Mesothelial cell of epicardium (in vitro differentiated cells): ENCODE measurements around the gene EOMES. TPM values are rescaled to one million over a fixed set of nuclear protein-coding genes. Genes with fewer than 3 reads are reported as not detected.

Experiments used
- DNase-seq, 2 experiments: peaks; one replicate each; pipeline ENCODE4 v3.0.0; 2021; ENCODE audit warnings: low spot score in 2 of 2; ENCODE audit not compliant: unreplicated experiment in 2 of 2
- H3K27ac Mint-ChIP-seq: 2 replicates; pipeline ENCODE4 v1.8.0; 2021; ENCODE audit warnings: mixed read lengths
- H3K27me3 Mint-ChIP-seq: 2 replicates; pipeline ENCODE4 v1.8.0; 2021; ENCODE audit warnings: low read depth, mixed read lengths
- H3K36me3 Mint-ChIP-seq: 2 replicates; pipeline ENCODE4 v1.8.0; 2021; ENCODE audit warnings: mixed read lengths
- H3K4me1 Mint-ChIP-seq: 2 replicates; pipeline ENCODE4 v1.8.0; 2021; ENCODE audit warnings: mixed read lengths
- H3K4me3 Mint-ChIP-seq: 2 replicates; pipeline ENCODE4 v1.8.0; 2021; ENCODE audit warnings: mild to moderate bottlenecking, moderate library complexity, mixed read lengths
- H3K9me3 Mint-ChIP-seq: 2 replicates; pipeline ENCODE4 v1.8.0; 2021; ENCODE audit warnings: mixed read lengths
- total RNA-seq: library from RNA; stranded (reverse); gene quantifications from 3 replicates; pipeline ENCODE4 v1.2.1, GENCODE V29; 2021
- TF ChIP-seq, protein P1 (sequence below): fragments of 200-600 bp; sonication (generic); IDR thresholded peaks from one replicate; pipeline ENCODE4 v1.5.0; 2021; ENCODE audit warnings: antibody characterized with exemption; ENCODE audit not compliant: unreplicated experiment

The EOMES gene
- total RNA-seq, 1 donor from 2014 or later: not detected

DNA sequence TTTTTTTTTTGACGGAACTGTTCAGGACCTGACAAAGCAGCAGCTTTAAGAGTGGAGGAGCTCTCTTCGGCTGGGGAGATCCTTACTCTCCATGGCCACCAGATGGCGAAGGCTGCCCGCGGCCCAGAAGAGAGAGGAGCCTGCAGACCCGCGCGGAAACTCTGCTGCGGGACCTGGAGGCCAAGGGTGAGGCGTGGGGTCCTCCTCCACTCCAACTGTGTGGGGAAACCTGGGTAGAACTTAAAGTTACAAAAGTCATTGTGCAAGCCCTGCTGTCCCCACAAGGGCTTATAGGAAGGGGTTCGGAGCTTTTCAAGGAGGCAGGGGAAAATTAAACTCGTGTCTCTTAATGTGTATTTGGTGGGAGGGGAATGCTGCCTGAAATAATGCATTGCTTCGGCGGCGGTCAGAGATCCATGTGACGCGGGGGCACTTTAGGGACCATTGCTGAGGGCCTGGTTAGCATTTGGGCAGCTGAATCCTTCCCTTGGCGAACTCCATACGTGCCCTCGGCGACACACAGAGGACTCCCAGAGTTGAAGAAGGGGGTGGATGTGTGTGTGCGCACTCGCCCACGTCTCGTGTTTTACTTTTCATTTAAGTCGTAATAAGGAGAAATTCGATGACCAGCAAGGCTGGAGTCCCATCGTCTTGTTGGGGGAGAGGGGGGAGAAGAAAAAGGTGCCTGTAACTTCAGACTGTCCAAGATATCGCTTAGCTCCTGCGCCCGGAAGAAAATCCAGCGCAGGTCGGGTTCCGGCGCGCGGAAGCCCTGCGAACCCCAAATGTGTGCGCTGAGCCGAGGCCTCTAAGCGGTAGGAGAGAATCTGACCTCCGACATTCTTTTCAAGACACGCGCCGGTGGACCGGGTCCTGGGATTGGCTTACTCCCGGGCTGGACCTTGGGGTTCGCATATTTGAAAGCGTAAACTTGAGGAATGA lies 9.7 kb downstream of the EOMES start:
- Mint-ChIP-seq H3K36me3 (no peaks in the 10 kb centered on the region), H3K27ac (no peak overlapping the region), H3K9me3 (no peaks in the 10 kb centered on the region), H3K27me3 (peaks cover 88% of the 10 kb centered on the region), H3K4me3 (peak overlapping the region; percentile 86), H3K4me1 (peaks cover 30% of the 10 kb centered on the region)
- TF ChIP-seq, protein P1, sequence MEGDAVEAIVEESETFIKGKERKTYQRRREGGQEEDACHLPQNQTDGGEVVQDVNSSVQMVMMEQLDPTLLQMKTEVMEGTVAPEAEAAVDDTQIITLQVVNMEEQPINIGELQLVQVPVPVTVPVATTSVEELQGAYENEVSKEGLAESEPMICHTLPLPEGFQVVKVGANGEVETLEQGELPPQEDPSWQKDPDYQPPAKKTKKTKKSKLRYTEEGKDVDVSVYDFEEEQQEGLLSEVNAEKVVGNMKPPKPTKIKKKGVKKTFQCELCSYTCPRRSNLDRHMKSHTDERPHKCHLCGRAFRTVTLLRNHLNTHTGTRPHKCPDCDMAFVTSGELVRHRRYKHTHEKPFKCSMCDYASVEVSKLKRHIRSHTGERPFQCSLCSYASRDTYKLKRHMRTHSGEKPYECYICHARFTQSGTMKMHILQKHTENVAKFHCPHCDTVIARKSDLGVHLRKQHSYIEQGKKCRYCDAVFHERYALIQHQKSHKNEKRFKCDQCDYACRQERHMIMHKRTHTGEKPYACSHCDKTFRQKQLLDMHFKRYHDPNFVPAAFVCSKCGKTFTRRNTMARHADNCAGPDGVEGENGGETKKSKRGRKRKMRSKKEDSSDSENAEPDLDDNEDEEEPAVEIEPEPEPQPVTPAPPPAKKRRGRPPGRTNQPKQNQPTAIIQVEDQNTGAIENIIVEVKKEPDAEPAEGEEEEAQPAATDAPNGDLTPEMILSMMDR: peak; percentile 77
- peak in 1 of 2 experiments; percentile 79 for DNase-seq

GRCh38 chr3:27708250-27708649 lies 13.9 kb downstream of the EOMES start:
- no peaks in the 10 kb centered on the region for H3K9me3 Mint-ChIP-seq
- no peak overlapping the region for H3K27ac Mint-ChIP-seq
- H3K36me3 Mint-ChIP-seq: no peaks in the 10 kb centered on the region
- TF ChIP-seq, protein P1: no peak
- no peak for DNase-seq
- H3K4me3 Mint-ChIP-seq: no peak overlapping the region
- H3K4me1 Mint-ChIP-seq: peaks cover 12% of the 10 kb centered on the region
- H3K27me3 Mint-ChIP-seq: peaks cover 51% of the 10 kb centered on the region

- Mint-ChIP-seq H3K4me3 (no peak overlapping the region), H3K36me3 (no peaks in the 10 kb centered on the region), H3K27ac (no peak overlapping the region), H3K4me1 (no peaks in the 10 kb centered on the region), H3K9me3 (peaks cover 7% of the 10 kb centered on the region), H3K27me3 (no peaks in the 10 kb centered on the region)
- TF ChIP-seq, protein P1: no peak
- no peak for DNase-seq
These were observed 23.1 kb downstream of the EOMES start for GRCh38 chr3:27699067-27699466.

DNA sequence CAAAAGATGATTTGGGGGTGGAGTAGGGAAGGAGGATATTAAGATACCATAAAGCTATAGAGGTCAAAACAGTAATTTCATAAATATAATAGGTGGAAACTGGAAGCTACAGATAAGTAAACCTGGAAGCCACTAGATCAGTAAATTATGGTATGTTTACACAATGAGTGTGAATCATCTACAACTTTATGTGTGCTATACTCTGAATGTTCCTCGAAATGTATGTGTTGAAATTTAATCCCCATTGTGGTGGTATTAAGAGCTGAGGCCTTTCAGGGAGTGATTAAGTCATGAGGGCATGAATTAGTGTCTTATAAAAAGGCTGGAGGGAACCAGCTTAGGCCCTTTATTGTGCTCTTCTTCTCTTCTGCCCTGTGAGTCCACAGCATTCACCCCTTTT lies 25.2 kb downstream of the EOMES start:
- Mint-ChIP-seq H3K27me3 (no peaks in the 10 kb centered on the region), H3K27ac (no peak overlapping the region), H3K4me3 (no peak overlapping the region), H3K4me1 (no peaks in the 10 kb centered on the region), H3K9me3 (peaks cover 19% of the 10 kb centered on the region), H3K36me3 (no peaks in the 10 kb centered on the region)
- no peak for DNase-seq
- TF ChIP-seq, protein P1: no peak

- Mint-ChIP-seq H3K27ac (no peak overlapping the region), H3K4me1 (no peaks in the 10 kb centered on the region), H3K27me3 (no peaks in the 10 kb centered on the region), H3K36me3 (peaks cover 2% of the 10 kb centered on the region), H3K4me3 (no peak overlapping the region), H3K9me3 (peaks cover 29% of the 10 kb centered on the region)
- DNase-seq: no peak
- TF ChIP-seq, protein P1: no peak
These were observed 26.5 kb downstream of the EOMES start for GRCh38 chr3:27695636-27696035.
